Measurements from ENCODE around the gene MTX3.

GRCh38 chr5:79990598-79991507, at the start of gene MTX3:
- no peak for TF ChIP-seq SMC3 (IDR thresholded peaks at IDR 0.05; ENCODE audit: borderline replicate concordance, low read length)
- TF ChIP-seq BACH1 (IDR thresholded peaks at IDR 0.05; ENCODE audit: borderline replicate concordance), result no peak
- no peak for TF ChIP-seq ELK1 (IDR thresholded peaks at IDR 0.05; ENCODE audit: low read depth, low read length)
- no peak for TF ChIP-seq CTCF (IDR thresholded peaks at IDR 0.05 in 2 of 3, conservative IDR thresholded peaks at IDR 0.05 in 1 of 3; ENCODE audit: control insufficient read depth in 2 of 3, extremely low read depth in 1 of 3, insufficient read depth in 1 of 3, low read depth in 3 of 3, low read length in 3 of 3)
- TF ChIP-seq PKNOX1 (IDR thresholded peaks at IDR 0.05), result peak; percentile 11; the same call in 1 of the 2 replicates
- peak in 1 of 2 experiments; percentile 26; a peak in 1 of 4 replicates for TF ChIP-seq ETV6 (conservative IDR thresholded peaks at IDR 0.05 in 1 of 2, IDR thresholded peaks at IDR 0.05 in 1 of 2; ENCODE audit: borderline replicate concordance in 1 of 2, low read depth in 1 of 2)
- TF ChIP-seq CREB1 (IDR thresholded peaks at IDR 0.05; ENCODE audit: low read depth), result 0 out of 2 replicates have a peak, but pooled peaks have one; percentile 21

Data from GM12878 (cell line).